OCI-LY1 (cell line): ENCODE data around the gene OAT.

ENCODE experiments used
- H2AFZ ChIP-seq: fragments of 200-600 bp; sonication (generic), shearing (Covaris generic); 2 replicates; pipeline ENCODE4 v1.6.0; 2014; ENCODE audit warnings: antibody characterized with exemption, mild to moderate bottlenecking, low read length
- H3F3A ChIP-seq: fragments of 200-600 bp; sonication (generic), shearing (Covaris generic); 2 replicates; pipeline ENCODE4 v1.6.0; 2014; ENCODE audit warnings: mild to moderate bottlenecking, antibody characterized with exemption, low read length, moderate library complexity; ENCODE audit not compliant: insufficient read depth
- H3K27ac ChIP-seq: fragments of 200-600 bp; sonication (generic); 2 replicates; pipeline ENCODE4 v1.5.1; 2014; ENCODE audit warnings: low read length, mixed run types, mild to moderate bottlenecking, low read depth; ENCODE audit not compliant: poor library complexity, severe bottlenecking
- H3K27me3 ChIP-seq: fragments of 200-600 bp; sonication (generic); 2 replicates; pipeline ENCODE4 v1.6.0; 2014; ENCODE audit warnings: antibody characterized with exemption, mild to moderate bottlenecking, low read length, moderate library complexity; ENCODE audit not compliant: insufficient read depth
- H3K36me3 ChIP-seq: fragments of 200-600 bp; sonication (generic); 2 replicates; pipeline ENCODE4 v1.6.1; 2014; ENCODE audit warnings: mild to moderate bottlenecking, antibody characterized with exemption, low read length, moderate library complexity, mixed read lengths; ENCODE audit not compliant: insufficient read depth
- H3K4me1 ChIP-seq: fragments of 200-600 bp; sonication (generic); 2 replicates; pipeline ENCODE4 v1.5.1; 2014; ENCODE audit warnings: mild to moderate bottlenecking, low read length, moderate library complexity; ENCODE audit not compliant: insufficient read depth, severe bottlenecking
- H3K4me2 ChIP-seq: fragments of 200-600 bp; sonication (generic), shearing (Covaris generic); 2 replicates; pipeline ENCODE4 v1.6.1; 2014; ENCODE audit warnings: low read length
- H3K4me3 ChIP-seq: fragments of 200-600 bp; sonication (generic); 2 replicates; pipeline ENCODE4 v1.5.1; 2014; ENCODE audit warnings: low read length, low read depth, mild to moderate bottlenecking, mixed read lengths; ENCODE audit not compliant: poor library complexity, severe bottlenecking
- H3K79me2 ChIP-seq: fragments of 200-600 bp; shearing (Covaris generic); 2 replicates; pipeline ENCODE4 v1.6.1; 2016; ENCODE audit warnings: mixed run types, low read length, mixed read lengths; ENCODE audit not compliant: insufficient read depth
- H3K9ac ChIP-seq: fragments of 200-600 bp; sonication (generic), shearing (Covaris generic); 2 replicates; pipeline ENCODE4 v1.6.1; 2014; ENCODE audit warnings: mild to moderate bottlenecking, low read length, mixed read lengths
- H3K9me2 ChIP-seq: fragments of 200-600 bp; sonication (generic), shearing (Covaris generic); 2 replicates; pipeline ENCODE4 v1.6.1; 2014; ENCODE audit warnings: low read depth, mild to moderate bottlenecking, low read length, mixed read lengths
- H3K9me3 ChIP-seq: fragments of 200-600 bp; shearing (Covaris generic); 2 replicates; pipeline ENCODE4 v1.6.1; 2014; ENCODE audit warnings: low read length, mixed read lengths
- H4K20me1 ChIP-seq: fragments of 200-600 bp; sonication (generic), shearing (Covaris generic); 2 replicates; pipeline ENCODE4 v1.6.0; 2016; ENCODE audit warnings: mild to moderate bottlenecking, low read length; ENCODE audit not compliant: insufficient read depth
- EZH2 ChIP-seq: fragments of 200-600 bp; sonication (generic), shearing (Covaris generic); IDR thresholded peaks from 2 replicates; pipeline ENCODE4 v1.8.0; 2017; ENCODE audit warnings: borderline replicate concordance, mixed run types, mild to moderate bottlenecking, antibody characterized with exemption, low read length, moderate library complexity, mixed read lengths
- TF ChIP-seq, protein P1 (sequence below): fragments of 200-600 bp; sonication (generic), shearing (Covaris generic); IDR thresholded peaks from 2 replicates; pipeline ENCODE4 v1.5.1; 2017; ENCODE audit warnings: mild to moderate bottlenecking, antibody characterized with exemption, low read length, moderate library complexity, mixed read lengths

OAT gene

DNA sequence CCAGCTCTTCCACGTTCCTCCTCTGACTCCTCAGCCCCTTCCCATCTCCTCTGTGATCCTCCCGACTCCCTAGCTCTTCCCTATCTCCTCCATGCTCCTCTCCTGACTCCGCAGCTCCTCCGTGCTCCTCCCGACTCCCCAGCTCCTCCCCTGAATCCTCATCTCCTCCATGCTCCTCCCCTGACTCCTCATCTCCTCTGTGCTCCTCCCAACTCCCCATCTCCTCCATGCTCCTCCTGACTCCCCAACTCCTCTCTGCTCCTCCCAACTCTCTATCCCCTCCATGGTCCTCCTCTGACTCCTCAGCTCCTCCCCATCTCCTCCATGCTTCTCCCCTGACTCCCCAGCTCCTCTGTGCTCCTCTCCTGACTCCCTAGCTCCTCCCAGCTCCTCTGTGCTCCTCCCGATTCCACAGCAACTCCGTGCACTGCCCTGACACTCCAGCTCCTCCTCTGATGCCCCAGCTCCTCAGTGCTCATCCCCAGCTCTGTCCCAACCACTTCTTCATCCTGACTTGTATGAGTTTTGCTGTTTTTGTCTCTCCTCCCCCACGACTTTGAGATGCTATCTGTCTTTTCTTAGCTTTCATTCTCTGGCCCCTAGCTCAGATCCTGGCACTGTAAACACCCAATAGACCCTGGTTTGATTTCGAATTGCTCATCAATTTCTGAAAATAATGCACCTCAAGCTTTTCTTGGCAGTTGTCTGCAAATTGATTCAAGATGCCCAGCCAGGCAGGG is 38.3 kb downstream of the OAT start:
- peaks cover 11% of the 10 kb centered on the region; the same call in 1 of the 2 replicates for H3K27me3 ChIP-seq
- no peaks in the 10 kb centered on the region for H3K36me3 ChIP-seq
- H2AFZ ChIP-seq: no peak overlapping the region
- no peaks in the 10 kb centered on the region for H3K9me2 ChIP-seq
- H4K20me1 ChIP-seq: no peaks in the 10 kb centered on the region
- H3K4me2 ChIP-seq: no peak overlapping the region
- H3K9ac ChIP-seq: no peak overlapping the region
- no peaks in the 10 kb centered on the region for H3F3A ChIP-seq
- TF ChIP-seq EZH2: no peak
- TF ChIP-seq, protein P1, sequence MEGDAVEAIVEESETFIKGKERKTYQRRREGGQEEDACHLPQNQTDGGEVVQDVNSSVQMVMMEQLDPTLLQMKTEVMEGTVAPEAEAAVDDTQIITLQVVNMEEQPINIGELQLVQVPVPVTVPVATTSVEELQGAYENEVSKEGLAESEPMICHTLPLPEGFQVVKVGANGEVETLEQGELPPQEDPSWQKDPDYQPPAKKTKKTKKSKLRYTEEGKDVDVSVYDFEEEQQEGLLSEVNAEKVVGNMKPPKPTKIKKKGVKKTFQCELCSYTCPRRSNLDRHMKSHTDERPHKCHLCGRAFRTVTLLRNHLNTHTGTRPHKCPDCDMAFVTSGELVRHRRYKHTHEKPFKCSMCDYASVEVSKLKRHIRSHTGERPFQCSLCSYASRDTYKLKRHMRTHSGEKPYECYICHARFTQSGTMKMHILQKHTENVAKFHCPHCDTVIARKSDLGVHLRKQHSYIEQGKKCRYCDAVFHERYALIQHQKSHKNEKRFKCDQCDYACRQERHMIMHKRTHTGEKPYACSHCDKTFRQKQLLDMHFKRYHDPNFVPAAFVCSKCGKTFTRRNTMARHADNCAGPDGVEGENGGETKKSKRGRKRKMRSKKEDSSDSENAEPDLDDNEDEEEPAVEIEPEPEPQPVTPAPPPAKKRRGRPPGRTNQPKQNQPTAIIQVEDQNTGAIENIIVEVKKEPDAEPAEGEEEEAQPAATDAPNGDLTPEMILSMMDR: no peak
- H3K79me2 ChIP-seq: no peaks in the 10 kb centered on the region
- H3K9me3 ChIP-seq: no peaks in the 10 kb centered on the region
- no peak overlapping the region for H3K4me3 ChIP-seq
- no peak overlapping the region for H3K27ac ChIP-seq
- H3K4me1 ChIP-seq: no peaks in the 10 kb centered on the region

DNA sequence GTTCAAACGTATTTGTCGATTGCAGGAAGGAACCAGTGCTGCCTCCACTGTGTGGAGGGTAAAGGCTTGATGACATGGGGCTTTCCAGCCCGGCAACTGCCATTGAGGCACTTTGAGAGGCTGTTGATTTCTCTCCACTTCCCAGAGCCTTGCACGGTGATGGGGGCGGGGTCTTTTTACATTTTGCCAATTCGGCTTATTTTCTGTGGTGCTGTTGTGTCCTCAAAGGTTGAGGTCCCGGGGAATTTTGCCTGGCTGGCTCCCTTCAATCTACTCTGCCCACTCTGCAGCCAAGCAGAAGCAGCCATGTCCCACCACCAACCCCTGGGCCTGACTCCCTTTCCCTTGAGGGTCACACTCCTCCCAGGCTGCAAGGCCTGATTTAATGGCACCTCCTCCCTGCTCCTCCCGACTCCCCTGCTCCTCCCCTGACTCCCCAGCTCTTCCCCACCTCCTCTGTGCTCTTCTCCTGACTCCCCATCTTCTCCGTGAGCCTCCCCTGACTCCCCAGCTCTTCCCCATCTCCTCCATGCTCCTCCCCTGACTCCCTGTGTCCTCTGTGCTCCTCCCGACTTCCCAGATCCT is 39.0 kb downstream of the OAT start:
- Histone ChIP-seq H3F3A (no peaks in the 10 kb centered on the region), H3K4me3 (no peak overlapping the region), H3K9me3 (no peaks in the 10 kb centered on the region), H4K20me1 (no peaks in the 10 kb centered on the region), H3K4me2 (no peak overlapping the region), H2AFZ (no peak overlapping the region), H3K79me2 (no peaks in the 10 kb centered on the region), H3K9ac (no peak overlapping the region), H3K27me3 (peaks cover 11% of the 10 kb centered on the region; the same call in 1 of the 2 replicates), H3K4me1 (no peaks in the 10 kb centered on the region), H3K27ac (no peak overlapping the region), H3K36me3 (no peaks in the 10 kb centered on the region), H3K9me2 (no peaks in the 10 kb centered on the region)
- TF ChIP-seq, protein P1: no peak
- no peak for TF ChIP-seq EZH2

DNA sequence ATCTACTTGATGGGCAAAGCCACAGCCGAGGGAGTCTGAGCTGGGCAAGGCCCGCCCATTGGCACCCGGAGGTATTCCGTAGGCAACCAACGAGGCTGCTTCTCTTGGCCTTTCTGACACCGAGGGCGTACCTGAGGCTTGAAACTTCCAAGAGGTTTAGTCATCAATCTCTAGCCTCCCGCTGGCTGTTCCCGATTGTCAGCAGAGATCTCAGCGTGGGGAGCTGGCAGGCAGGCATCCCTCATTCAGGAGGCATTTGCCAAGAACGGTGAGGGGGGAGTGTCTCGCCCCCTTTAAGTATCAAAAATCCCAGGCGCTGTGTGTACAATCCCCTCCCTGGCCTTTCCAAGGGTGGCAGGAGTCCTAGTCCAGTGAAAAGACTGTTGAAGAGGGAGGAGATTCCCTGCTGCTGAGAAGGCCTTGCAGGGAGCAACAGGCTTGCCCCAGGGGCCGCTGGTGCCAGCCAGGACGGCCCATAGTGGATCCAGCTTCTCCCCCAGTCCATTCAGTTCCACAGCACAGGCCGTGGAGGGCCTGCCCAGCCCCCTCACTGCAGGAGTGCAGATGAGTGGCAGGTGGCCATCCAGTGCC is 39.7 kb downstream of the OAT start:
- H3K36me3 ChIP-seq: no peaks in the 10 kb centered on the region
- H3K9me2 ChIP-seq: no peaks in the 10 kb centered on the region
- no peak overlapping the region for H3K27ac ChIP-seq
- no peak overlapping the region for H3K4me3 ChIP-seq
- H3K79me2 ChIP-seq: no peaks in the 10 kb centered on the region
- TF ChIP-seq, protein P1: no peak
- no peak for TF ChIP-seq EZH2
- H3K4me2 ChIP-seq: no peak overlapping the region
- no peak overlapping the region for H3K9ac ChIP-seq
- H2AFZ ChIP-seq: no peak overlapping the region
- H3K9me3 ChIP-seq: no peaks in the 10 kb centered on the region
- peaks cover 11% of the 10 kb centered on the region; the same call in 1 of the 2 replicates for H3K27me3 ChIP-seq
- no peaks in the 10 kb centered on the region for H3F3A ChIP-seq
- H4K20me1 ChIP-seq: no peaks in the 10 kb centered on the region
- H3K4me1 ChIP-seq: no peaks in the 10 kb centered on the region
